IMR-90 (cell line): ENCODE results near the gene CTSL. TPM values are rescaled to one million over a fixed set of nuclear protein-coding genes. Genes with fewer than 3 reads are reported as not detected.

Source experiments
- ATAC-seq: fragments of 200-7000 bp; cut with Tn5 transposase; 2 replicates; pipeline ENCODE4 v1.9.1; 2020; ENCODE audit warnings: low read depth, mild to moderate bottlenecking, moderate library complexity
- BruUV-seq: library from RNA; stranded (reverse); fragments of 400-500 nt; replicated peaks from 2 replicates; lab custom pipeline; 2021; lab: Mats Ljungman, UMichigan
- CTCF ChIA-PET: fragments of 300-600 bp; formaldehyde crosslinking; extraction: SDS; loops from one replicate; lab custom pipeline; 2021; ENCODE audit warnings: antibody characterized with exemption; lab: Yijun Ruan, JAX
- POLR2A ChIA-PET: fragments of 300-600 bp; sonication (Branson Sonifier 250); formaldehyde crosslinking; loops from one replicate; lab custom pipeline; 2022; ENCODE audit warnings: antibody characterized with exemption; ENCODE audit not compliant: unreplicated experiment; lab: Charles Lee
- DNase-seq: peaks from one replicate; pipeline ENCODE4 v3.0.0; 2013
- H2AFZ ChIP-seq: replicated peaks from 2 replicates; pipeline ENCODE3; 2013; ENCODE audit warnings: low read length, mild to moderate bottlenecking; ENCODE audit not compliant: poor library complexity
- H2AK5ac ChIP-seq: 2 replicates; pipeline ENCODE4 v1.6.1; 2013; ENCODE audit warnings: low read depth, low read length, inconsistent platforms
- H2AK9ac ChIP-seq: replicated peaks from 2 replicates; pipeline ENCODE3; 2013; ENCODE audit warnings: mild to moderate bottlenecking, low read depth, low read length, moderate library complexity; ENCODE audit not compliant: poor library complexity
- H2BK120ac ChIP-seq: 2 replicates; pipeline ENCODE4 v1.6.1; 2013; ENCODE audit warnings: low read depth, low read length, inconsistent platforms
- H2BK15ac ChIP-seq: 3 replicates; pipeline ENCODE4 v1.6.1; 2013; ENCODE audit warnings: low read depth, low read length, inconsistent platforms
- H2BK20ac ChIP-seq: 2 replicates; pipeline ENCODE4 v1.6.1; 2013; ENCODE audit warnings: low read depth, mild to moderate bottlenecking, inconsistent platforms, low read length, moderate library complexity
- H2BK5ac ChIP-seq: 2 replicates; pipeline ENCODE4 v1.6.1; 2013; ENCODE audit warnings: mild to moderate bottlenecking, low read depth, low read length, inconsistent platforms; ENCODE audit not compliant: poor library complexity, severe bottlenecking
- H3K14ac ChIP-seq: replicated peaks from 2 replicates; pipeline ENCODE4 v1.6.1; 2013; ENCODE audit warnings: low read depth, low read length, inconsistent platforms
- H3K18ac ChIP-seq: 2 replicates; pipeline ENCODE4 v1.6.1; 2013; ENCODE audit warnings: low read depth, low read length, control low read depth
- H3K23ac ChIP-seq: 2 replicates; pipeline ENCODE4 v1.6.1; 2013; ENCODE audit warnings: low read depth, low read length, inconsistent platforms
- H3K27ac ChIP-seq: 2 replicates; pipeline ENCODE4 v1.5.1; 2013; ENCODE audit warnings: mild to moderate bottlenecking, control low read depth, low read length; ENCODE audit not compliant: insufficient read depth
- H3K27me3 ChIP-seq: 2 replicates; pipeline ENCODE4 v1.6.1; 2013; ENCODE audit warnings: low read length; ENCODE audit not compliant: control insufficient read depth, insufficient read depth
- H3K36me3 ChIP-seq: 2 replicates; pipeline ENCODE4 v1.6.1; 2013; ENCODE audit warnings: low read length, mixed read lengths; ENCODE audit not compliant: control insufficient read depth, insufficient read depth
- H3K4ac ChIP-seq: 2 replicates; pipeline ENCODE4 v1.6.1; 2013; ENCODE audit warnings: low read depth, low read length, inconsistent platforms
- H3K4me1 ChIP-seq: 2 replicates; pipeline ENCODE4 v1.6.1; 2013; ENCODE audit warnings: low read length, mixed read lengths; ENCODE audit not compliant: control insufficient read depth, insufficient read depth
- H3K4me2 ChIP-seq: 2 replicates; pipeline ENCODE4 v1.6.1; 2013; ENCODE audit warnings: low read depth, mild to moderate bottlenecking, control low read depth, low read length, moderate library complexity
- H3K4me3 ChIP-seq: 2 replicates; pipeline ENCODE4 v1.5.1; 2013; ENCODE audit warnings: low read depth, mild to moderate bottlenecking, control low read depth, low read length, moderate library complexity; ENCODE audit not compliant: insufficient read depth
- H3K56ac ChIP-seq: 2 replicates; pipeline ENCODE4 v1.6.1; 2013; ENCODE audit warnings: low read length, inconsistent platforms; ENCODE audit not compliant: insufficient read depth; ENCODE audit errors: extremely low read depth
- H3K79me1 ChIP-seq, 2 experiments: 2 replicates each; pipeline ENCODE4 v1.6.1; 2013; ENCODE audit warnings: low read length in 2 of 2, inconsistent platforms in 1 of 2, low read depth in 1 of 2
- H3K9ac ChIP-seq: 2 replicates; pipeline ENCODE4 v1.6.1; 2013; ENCODE audit warnings: low read depth, low read length, control low read depth
- H3K9me1 ChIP-seq: 2 replicates; pipeline ENCODE4 v1.6.1; 2013; ENCODE audit warnings: low read length, inconsistent platforms; ENCODE audit not compliant: insufficient read depth
- H3K9me3 ChIP-seq: 2 replicates; pipeline ENCODE4 v1.6.1; 2013; ENCODE audit warnings: low read length; ENCODE audit not compliant: control insufficient read depth, insufficient read depth
- H4K20me1 ChIP-seq: 2 replicates; pipeline ENCODE4 v1.6.1; 2013; ENCODE audit warnings: low read length, inconsistent platforms; ENCODE audit not compliant: insufficient read depth
- H4K5ac ChIP-seq: 2 replicates; pipeline ENCODE4 v1.6.1; 2013; ENCODE audit warnings: mild to moderate bottlenecking, low read depth, low read length, control low read depth
- H4K8ac ChIP-seq, 2 experiments: 2 replicates each; pipeline ENCODE4 v1.6.1; 2013; ENCODE audit warnings: low read depth in 2 of 2, low read length in 2 of 2, control low read depth in 1 of 2, inconsistent platforms in 1 of 2
- H4K91ac ChIP-seq: 2 replicates; pipeline ENCODE4 v1.6.1; 2013; ENCODE audit warnings: low read depth, low read length, inconsistent platforms; ENCODE audit not compliant: insufficient read depth
- BHLHE40 ChIP-seq: fragments of 150-350 bp; IDR thresholded peaks from 2 replicates; pipeline ENCODE4 v1.6.1; 2016; ENCODE audit warnings: mild to moderate bottlenecking, low read depth, low read length
- CEBPB ChIP-seq: IDR thresholded peaks from 2 replicates; pipeline ENCODE4 v1.6.1; 2012; ENCODE audit warnings: low read depth, low read length, improper control_type of control experiment
- CHD1 ChIP-seq: IDR thresholded peaks from 2 replicates; pipeline ENCODE4 v1.6.1; 2012; ENCODE audit warnings: low read depth, low read length, improper control_type of control experiment
- CTCF ChIP-seq: conservative IDR thresholded peaks from 2 replicates; pipeline ENCODE4 v1.5.1; 2012; ENCODE audit warnings: mild to moderate bottlenecking, low read depth, low read length, improper control_type of control experiment
- ELK1 ChIP-seq: fragments of 150-350 bp; IDR thresholded peaks from 2 replicates; pipeline ENCODE4 v1.6.1; 2016; ENCODE audit warnings: low read depth, mild to moderate bottlenecking, low read length, moderate library complexity, borderline replicate concordance
- FOS ChIP-seq: fragments of 150-350 bp; IDR thresholded peaks from 2 replicates; pipeline ENCODE4 v1.6.1; 2016; ENCODE audit warnings: low read depth, low read length
- MAFK ChIP-seq: IDR thresholded peaks from 2 replicates; pipeline ENCODE4 v1.6.1; 2012; ENCODE audit warnings: low read depth, low read length, improper control_type of control experiment
- MAZ ChIP-seq: IDR thresholded peaks from 2 replicates; pipeline ENCODE4 v1.6.1; 2012; ENCODE audit warnings: low read depth, mild to moderate bottlenecking, low read length, improper control_type of control experiment, moderate library complexity, borderline replicate concordance
- MXI1 ChIP-seq: IDR thresholded peaks from 2 replicates; pipeline ENCODE4 v1.6.1; 2012; ENCODE audit warnings: low read depth, mild to moderate bottlenecking, low read length, moderate library complexity, borderline replicate concordance
- NFE2L2 ChIP-seq: fragments of 150-350 bp; IDR thresholded peaks from 2 replicates; pipeline ENCODE4 v1.6.1; 2016; ENCODE audit warnings: low read depth, mild to moderate bottlenecking, low read length
- POLR2A ChIP-seq: IDR thresholded peaks from 2 replicates; pipeline ENCODE4 v1.6.1; 2012; ENCODE audit warnings: mild to moderate bottlenecking, low read depth, low read length
- RAD21 ChIP-seq: IDR thresholded peaks from 2 replicates; pipeline ENCODE4 v1.6.1; 2012; ENCODE audit warnings: low read length, improper control_type of control experiment
- RFX5 ChIP-seq: IDR thresholded peaks from 2 replicates; pipeline ENCODE4 v1.8.0; 2012; ENCODE audit warnings: low read depth, mild to moderate bottlenecking, low read length, moderate library complexity
- SMC3 ChIP-seq: fragments of 150-350 bp; IDR thresholded peaks from 2 replicates; pipeline ENCODE4 v1.6.1; 2016; ENCODE audit warnings: low read depth, mild to moderate bottlenecking, antibody characterized with exemption, low read length, moderate library complexity
- USF2 ChIP-seq: fragments of 150-350 bp; IDR thresholded peaks from 2 replicates; pipeline ENCODE4 v1.6.1; 2017; ENCODE audit warnings: mild to moderate bottlenecking, antibody characterized with exemption, low read length, low read depth
- WGBS, 2 experiments: methylation state at CpG; one replicate each; pipeline versions ENCODE4 v1.1.5 to v1.1.7; 2013; ENCODE audit warnings: missing lambda C conversion rate in 2 of 2; ENCODE audit not compliant: insufficient read length in 1 of 2; ENCODE audit errors: extremely low coverage in 2 of 2; 5-methylcytosine and 5-hydroxymethylcytosine counted together
- dilution Hi-C: fragments of 300-500 bp; cut with HindIII; formaldehyde crosslinking; loops from one replicate; pipeline ENCODE4 v1.14.3; 2018; ENCODE audit warnings: low sequenced_read_pairs; ENCODE audit not compliant: unreplicated experiment
- in situ Hi-C: fragments of 300-500 bp; cut with MboI; formaldehyde crosslinking; loops from 3 replicates; pipeline ENCODE4 v1.14.3; 2019; ENCODE audit warnings: low sequenced_read_pairs, inconsistent platforms, mixed read lengths
- intact Hi-C: fragments of 100-400 bp; cut with micrococcal nuclease; formaldehyde crosslinking; loops from 2 replicates; pipeline ENCODE4 v1.10.0; 2022
- polyA plus RNA-seq, 3 experiments: library from polyadenylated mRNA; depleted of rRNA; stranded (reverse); fragments of >200 nt; gene quantifications; 2 replicates each; pipeline ENCODE4 v1.2.3, GENCODE V29; 2012; ENCODE audit warnings: low replicate concordance in 1 of 3
- total RNA-seq: library from RNA; depleted of rRNA; stranded (reverse); fragments of >200 nt; gene quantifications from 2 replicates; pipeline ENCODE4 v1.2.3, GENCODE V29; 2012

The CTSL gene
- total and polyA plus RNA-seq, 2 of the 4 experiments (the other 2 are of a cell fraction): 57.0 to 112 TPM

- no peak overlapping the region for H2AFZ ChIP-seq
- ChIA-PET POLR2A (no interaction called here), CTCF (no interaction called here)
- H2BK120ac ChIP-seq: no peak overlapping the region
- no peak overlapping the region for H2BK5ac ChIP-seq
- H4K5ac ChIP-seq: no peak overlapping the region
- H4K8ac ChIP-seq: no peak overlapping the region
- no peak overlapping the region for H3K56ac ChIP-seq
- peaks cover 5% of the 10 kb centered on the region; the same call in 1 of the 2 replicates for H3K27me3 ChIP-seq
- H3K14ac ChIP-seq: no peak overlapping the region
- no peak overlapping the region for H3K4ac ChIP-seq
- no peaks in the 10 kb centered on the region for H3K9me1 ChIP-seq
- H3K4me1 ChIP-seq: no peaks in the 10 kb centered on the region
- in situ Hi-C loops (no loop called here), dilution Hi-C loops (no loop called here), intact Hi-C loops (no loop called here)
- DNase-seq: no peak
- H3K9me3 ChIP-seq: 0 out of 2 replicates have a peak, but pooled peaks cover 1% of the 10 kb centered on the region
- TF ChIP-seq NFE2L2 (no peak), RFX5 (no peak), SMC3 (no peak), CTCF (no peak), MAFK (no peak), MXI1 (no peak), CEBPB (no peak), USF2 (no peak), MAZ (no peak), CHD1 (no peak), RAD21 (no peak), ELK1 (no peak), FOS (no peak), POLR2A (no peak), BHLHE40 (no peak)
- no peak overlapping the region for H4K91ac ChIP-seq
- no peak overlapping the region for H3K4me2 ChIP-seq
- H2BK20ac ChIP-seq: no peak overlapping the region
- no peak overlapping the region for H3K27ac ChIP-seq
- no peak overlapping the region for H3K23ac ChIP-seq
- no peaks in the 10 kb centered on the region for H4K20me1 ChIP-seq
- ATAC-seq: no peak
- BruUV-seq: no TSS peak
- no peak overlapping the region for H3K4me3 ChIP-seq
- H3K36me3 ChIP-seq: no peaks in the 10 kb centered on the region
- no peak overlapping the region for H3K18ac ChIP-seq
- no peak overlapping the region for H3K9ac ChIP-seq
- no peak overlapping the region for H2AK5ac ChIP-seq
- no peak overlapping the region for H2AK9ac ChIP-seq
- WGBS, 2 experiments: no CpG with 5 or more reads among the region's 1 CpG
- H3K79me1 ChIP-seq: no peaks in the 10 kb centered on the region
- no peak overlapping the region for H2BK15ac ChIP-seq
These were observed 23.0 kb downstream of the CTSL start for GRCh38 chr9:87748881-87749280.
